ENCODE results near the gene TRAK2. TPM values are rescaled to one million over a fixed set of nuclear protein-coding genes. Genes with fewer than 3 reads are reported as not detected.

Gene TRAK2
- total and polyA plus RNA-seq, 9 of the 15 experiments (the other 6 are each of a cell fraction or from before 2014, with no cell fraction given) = 3.4 to 10.4 (median 7.3) TPM

DNA sequence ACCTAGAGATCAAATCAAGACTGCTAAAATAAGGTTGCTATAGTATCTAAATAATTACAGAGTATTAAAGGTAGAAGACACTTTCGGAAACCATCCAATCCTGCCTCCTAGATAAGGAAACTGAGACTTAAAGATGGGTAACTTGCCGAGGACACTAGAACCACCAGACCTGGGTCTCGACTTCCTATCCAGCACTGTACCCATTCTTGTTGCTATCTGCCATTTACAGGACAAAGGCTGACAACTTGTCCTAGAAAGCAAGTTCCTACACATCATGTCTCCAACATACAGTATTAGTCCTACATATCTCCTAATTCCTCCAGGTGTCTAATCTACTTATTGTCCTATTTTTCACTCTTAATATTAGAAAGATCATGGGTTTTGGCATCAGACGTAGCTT, 37.7 kb downstream of the TRAK2 start:
- CTCF ChIA-PET (ENCODE audit: low intra/inter-chr PET ratio) = no interaction called here
- Histone ChIP-seq H3K27me3 (ENCODE audit: control insufficient read depth in 2 of 2, insufficient read depth in 2 of 2, low read length in 2 of 2) (no peaks in the 10 kb centered on the region), H3K4me1 (replicated peaks in 1 of 2; ENCODE audit: control insufficient read depth in 2 of 2, insufficient read depth in 2 of 2, low read length in 2 of 2) (peaks cover 0 to 11% of the 10 kb centered on the region in 2 experiments; a peak in 2 of 5 replicates), H3K9me3 (replicated peaks; ENCODE audit: control insufficient read depth, insufficient read depth, low read depth, low read length) (no peaks in the 10 kb centered on the region), H2AFZ (ENCODE audit: low read depth, low read length) (peak overlapping the region; percentile 12; the same call in 1 of the 2 replicates), H3K9me1 (ENCODE audit: control insufficient read depth, insufficient read depth, low read length) (no peaks in the 10 kb centered on the region), H3K4me3 (no peak overlapping the region), H3K27ac (ENCODE audit: extremely low read depth, low read depth, low read length) (no peak overlapping the region), H3K4me2 (ENCODE audit: insufficient read depth, low read length) (no peak overlapping the region), H4K20me1 (replicated peaks; ENCODE audit: control insufficient read depth, insufficient read depth, low read length) (no peaks in the 10 kb centered on the region), H3K36me3 (ENCODE audit: control insufficient read depth, insufficient read depth, low read length) (no peaks in the 10 kb centered on the region), H3K79me2 (ENCODE audit: control insufficient read depth, insufficient read depth, low read length) (peaks cover 9% of the 10 kb centered on the region; the same call in 1 of the 3 replicates), H3K9ac (ENCODE audit: insufficient read depth in 1 of 2, low read depth in 2 of 2, low read length in 2 of 2) (no peak overlapping the region)
- in situ Hi-C loops (cut with MboI) (no loop called here), intact Hi-C loops (cut with micrococcal nuclease) (no loop called here)
- no TSS peak for BruUV-seq (replicated peaks)
- POLR2A ChIA-PET = interaction anchor here (1.2 to 1.4 kb wide), 3 partner anchors 8 to 27 kb away, joined by 3 to 5 read pairs (median 4); no protein-coding TSS in a partner anchor
- ATAC-seq = peak; percentile 54; the same call in 2 of the 3 replicates
- no peak for DNase-seq (ENCODE audit: extremely low read depth in 1 of 4, low spot score in 3 of 4)
- FAIRE-seq = no peak
- WGBS (ENCODE audit: insufficient coverage, low coverage, missing lambda C conversion rate) = 46% methylated on average over 4 of the region's 4 CpGs
- TF ChIP-seq ZNF316 (IDR thresholded peaks at IDR 0.05) (no peak), PHB2 (IDR thresholded peaks at IDR 0.05; ENCODE audit: low read depth) (no peak), POLR3G (IDR thresholded peaks at IDR 0.05; ENCODE audit: extremely low read depth, insufficient read length, insufficient replicate concordance) (no peak), SRSF3 (IDR thresholded peaks at IDR 0.05; ENCODE audit: insufficient read depth, low read length) (no peak), ELF2 (CRISPR knock-in tag; IDR thresholded peaks at IDR 0.05) (no peak), U2AF2 (optimal IDR thresholded peaks at IDR 0.05; ENCODE audit: low read depth, low read length) (no peak), YY1 (IDR thresholded peaks at IDR 0.05; ENCODE audit: borderline replicate concordance in 1 of 3, control insufficient read depth in 1 of 3, extremely low read depth in 1 of 3, insufficient read depth in 3 of 3, insufficient read length in 1 of 3, insufficient replicate concordance in 2 of 3, low read depth in 1 of 3, low read length in 2 of 3) (no peak), CBX8 (IDR thresholded peaks at IDR 0.05; ENCODE audit: borderline replicate concordance, extremely low read depth, low read depth, low read length, poor library complexity, severe bottlenecking) (no peak), LCOR (CRISPR knock-in tag; IDR thresholded peaks at IDR 0.05) (no peak), HDAC8 (tag; IDR thresholded peaks at IDR 0.05) (no peak)
- TF ChIP-seq, protein P1, sequence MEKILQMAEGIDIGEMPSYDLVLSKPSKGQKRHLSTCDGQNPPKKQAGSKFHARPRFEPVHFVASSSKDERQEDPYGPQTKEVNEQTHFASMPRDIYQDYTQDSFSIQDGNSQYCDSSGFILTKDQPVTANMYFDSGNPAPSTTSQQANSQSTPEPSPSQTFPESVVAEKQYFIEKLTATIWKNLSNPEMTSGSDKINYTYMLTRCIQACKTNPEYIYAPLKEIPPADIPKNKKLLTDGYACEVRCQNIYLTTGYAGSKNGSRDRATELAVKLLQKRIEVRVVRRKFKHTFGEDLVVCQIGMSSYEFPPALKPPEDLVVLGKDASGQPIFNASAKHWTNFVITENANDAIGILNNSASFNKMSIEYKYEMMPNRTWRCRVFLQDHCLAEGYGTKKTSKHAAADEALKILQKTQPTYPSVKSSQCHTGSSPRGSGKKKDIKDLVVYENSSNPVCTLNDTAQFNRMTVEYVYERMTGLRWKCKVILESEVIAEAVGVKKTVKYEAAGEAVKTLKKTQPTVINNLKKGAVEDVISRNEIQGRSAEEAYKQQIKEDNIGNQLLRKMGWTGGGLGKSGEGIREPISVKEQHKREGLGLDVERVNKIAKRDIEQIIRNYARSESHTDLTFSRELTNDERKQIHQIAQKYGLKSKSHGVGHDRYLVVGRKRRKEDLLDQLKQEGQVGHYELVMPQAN (IDR thresholded peaks at IDR 0.05; ENCODE audit: borderline replicate concordance) = no peak
- TF ChIP-seq, protein P2, sequence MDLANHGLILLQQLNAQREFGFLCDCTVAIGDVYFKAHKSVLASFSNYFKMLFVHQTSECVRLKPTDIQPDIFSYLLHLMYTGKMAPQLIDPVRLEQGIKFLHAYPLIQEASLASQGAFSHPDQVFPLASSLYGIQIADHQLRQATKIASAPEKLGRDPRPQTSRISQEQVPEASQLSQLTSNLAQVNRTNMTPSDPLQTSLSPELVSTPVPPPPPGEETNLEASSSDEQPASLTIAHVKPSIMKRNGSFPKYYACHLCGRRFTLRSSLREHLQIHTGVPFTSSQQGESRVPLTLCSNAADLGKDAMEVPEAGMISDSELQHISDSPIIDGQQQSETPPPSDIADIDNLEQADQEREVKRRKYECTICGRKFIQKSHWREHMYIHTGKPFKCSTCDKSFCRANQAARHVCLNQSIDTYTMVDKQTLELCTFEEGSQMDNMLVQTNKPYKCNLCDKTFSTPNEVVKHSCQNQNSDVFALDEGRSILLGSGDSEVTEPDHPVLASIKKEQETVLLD (IDR thresholded peaks at IDR 0.05) = no peak
- TF ChIP-seq, protein P3, sequence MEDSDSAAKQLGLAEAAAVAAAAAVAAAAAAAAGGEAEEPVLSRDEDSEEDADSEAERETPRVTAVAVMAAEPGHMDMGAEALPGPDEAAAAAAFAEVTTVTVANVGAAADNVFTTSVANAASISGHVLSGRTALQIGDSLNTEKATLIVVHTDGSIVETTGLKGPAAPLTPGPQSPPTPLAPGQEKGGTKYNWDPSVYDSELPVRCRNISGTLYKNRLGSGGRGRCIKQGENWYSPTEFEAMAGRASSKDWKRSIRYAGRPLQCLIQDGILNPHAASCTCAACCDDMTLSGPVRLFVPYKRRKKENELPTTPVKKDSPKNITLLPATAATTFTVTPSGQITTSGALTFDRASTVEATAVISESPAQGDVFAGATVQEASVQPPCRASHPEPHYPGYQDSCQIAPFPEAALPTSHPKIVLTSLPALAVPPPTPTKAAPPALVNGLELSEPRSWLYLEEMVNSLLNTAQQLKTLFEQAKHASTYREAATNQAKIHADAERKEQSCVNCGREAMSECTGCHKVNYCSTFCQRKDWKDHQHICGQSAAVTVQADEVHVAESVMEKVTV (CRISPR knock-in tag; IDR thresholded peaks at IDR 0.05) = no peak

All from K562 (cell line).